Measurements from ENCODE around the gene IRF7. TPM values are rescaled to one million over a fixed set of nuclear protein-coding genes. Genes with fewer than 3 reads are reported as not detected.

Gene IRF7
- total RNA-seq, 1 donor from 2014 or later: 19.5 TPM

- ATAC-seq: no peak
Measured at GRCh38 chr11:620935-621814, 5.4 kb upstream of the IRF7 start.

DNA sequence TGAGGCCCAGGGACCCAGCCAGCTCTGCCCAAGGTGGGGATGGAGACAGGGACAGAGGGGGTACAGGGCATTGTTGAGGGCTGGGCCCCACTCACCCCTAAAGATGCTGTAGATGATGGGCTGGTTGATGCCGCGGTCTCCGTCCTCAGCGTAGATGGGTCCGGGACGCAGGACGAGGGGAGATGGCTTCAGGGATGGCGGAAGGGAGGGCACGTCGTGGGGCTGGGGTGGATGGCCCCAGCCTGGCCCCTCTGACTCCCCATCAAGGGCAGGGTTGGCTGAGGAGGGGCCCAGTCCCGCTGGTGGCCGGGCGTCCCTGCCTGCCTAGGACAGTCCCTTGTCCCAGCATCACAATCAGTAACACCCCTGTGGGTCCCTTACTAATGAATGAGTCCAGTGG lies 4.5 kb upstream of the IRF7 start:
- no peak for ATAC-seq

DNA sequence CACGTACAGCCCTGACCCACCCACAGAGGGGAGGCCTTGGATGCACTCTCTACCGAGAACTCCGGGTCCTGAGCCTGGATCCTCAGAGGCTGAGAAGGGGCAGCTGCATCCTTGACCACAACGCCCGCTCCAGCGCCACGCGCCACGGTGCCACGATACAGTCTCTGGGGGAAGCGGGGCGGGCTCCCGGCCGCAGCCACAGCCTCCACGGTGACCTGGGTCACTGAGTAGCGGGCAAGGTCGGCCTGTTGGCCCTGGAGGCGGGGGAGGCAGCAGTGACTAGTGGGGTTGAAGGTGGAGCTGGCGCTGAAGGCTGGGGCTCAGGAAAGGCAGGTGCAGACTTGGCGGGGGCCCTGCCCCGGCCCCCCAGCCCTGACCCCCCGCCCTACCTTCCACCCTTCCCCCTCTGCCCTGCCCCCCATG lies 3.9 kb upstream of the IRF7 start:
- ATAC-seq: no peak

- ATAC-seq: no peak
Measured at GRCh38 chr11:618856-619627, 3.3 kb upstream of the IRF7 start.

DNA sequence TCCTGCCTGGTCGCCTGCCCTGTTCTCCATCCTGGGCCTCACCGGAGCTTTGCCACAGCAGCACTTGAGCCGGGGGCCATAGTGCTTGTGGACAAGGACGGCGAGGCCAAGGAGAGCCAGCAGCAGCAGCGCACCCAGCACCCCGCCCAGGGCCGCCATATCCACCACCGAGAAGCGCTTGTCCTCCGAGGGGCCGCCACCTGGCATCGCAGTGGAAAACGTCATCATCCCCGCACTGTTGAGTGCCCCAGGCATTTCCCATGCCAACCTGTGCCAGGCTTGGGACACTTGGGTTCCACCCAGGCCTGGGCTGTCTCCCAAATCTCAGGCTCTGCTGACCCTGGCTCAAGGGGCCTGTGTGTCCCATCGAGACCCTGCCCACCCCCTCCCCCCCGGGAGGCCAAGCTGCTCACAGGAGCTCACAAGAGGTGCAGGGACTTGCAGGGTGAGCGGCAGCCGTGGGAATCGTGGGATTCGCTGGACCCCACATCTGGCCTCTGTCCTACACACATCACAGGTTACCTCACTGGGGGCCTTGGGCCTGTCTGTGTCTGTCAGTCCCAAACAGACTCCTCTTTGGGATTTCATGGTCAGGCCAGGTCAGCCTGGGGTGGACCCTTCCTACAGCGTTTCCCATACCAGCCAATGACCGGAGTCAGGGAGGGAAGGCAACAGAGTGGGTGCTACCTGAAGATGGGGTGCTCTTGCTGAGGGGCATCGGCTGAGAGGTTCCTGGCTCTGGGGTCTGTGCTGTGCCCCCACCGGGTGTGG lies 2.3 kb upstream of the IRF7 start:
- no peak for ATAC-seq

DNA sequence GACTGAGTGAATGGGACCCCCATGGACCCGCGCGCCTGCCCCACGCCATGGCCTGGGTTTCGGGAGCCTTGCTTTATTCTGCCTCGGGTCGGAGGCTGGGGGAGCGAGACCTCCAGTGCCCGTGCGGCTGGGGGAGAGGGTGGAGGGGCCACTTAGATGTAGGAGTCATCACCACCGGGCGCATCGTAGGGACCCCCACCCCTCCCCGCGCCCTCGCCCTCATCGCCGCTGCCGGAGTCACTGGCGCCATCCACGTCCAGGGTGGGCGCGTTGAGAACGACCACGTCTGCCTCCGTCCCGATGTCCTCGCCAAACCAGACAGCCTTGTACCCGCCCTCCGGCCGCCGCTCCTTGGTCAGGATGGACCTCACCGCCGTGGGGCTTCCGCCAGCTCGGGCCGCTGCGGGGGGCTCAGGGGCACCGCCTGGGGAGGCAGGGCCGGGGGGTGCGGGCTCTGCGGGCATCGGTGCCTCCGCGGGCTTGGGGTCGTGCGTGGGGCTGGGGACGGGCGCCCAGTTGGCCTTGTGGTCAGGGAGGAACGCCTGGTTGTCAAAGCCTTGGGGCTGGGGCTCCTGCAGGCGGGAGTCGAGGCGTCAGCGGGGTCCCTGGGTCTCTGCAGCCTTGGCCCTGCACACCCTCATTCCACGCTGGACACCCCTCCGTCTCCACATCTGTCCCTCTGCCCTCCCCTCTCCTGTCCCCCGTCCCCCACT lies 1.6 kb upstream of the IRF7 start:
- ATAC-seq: no peak

DNA sequence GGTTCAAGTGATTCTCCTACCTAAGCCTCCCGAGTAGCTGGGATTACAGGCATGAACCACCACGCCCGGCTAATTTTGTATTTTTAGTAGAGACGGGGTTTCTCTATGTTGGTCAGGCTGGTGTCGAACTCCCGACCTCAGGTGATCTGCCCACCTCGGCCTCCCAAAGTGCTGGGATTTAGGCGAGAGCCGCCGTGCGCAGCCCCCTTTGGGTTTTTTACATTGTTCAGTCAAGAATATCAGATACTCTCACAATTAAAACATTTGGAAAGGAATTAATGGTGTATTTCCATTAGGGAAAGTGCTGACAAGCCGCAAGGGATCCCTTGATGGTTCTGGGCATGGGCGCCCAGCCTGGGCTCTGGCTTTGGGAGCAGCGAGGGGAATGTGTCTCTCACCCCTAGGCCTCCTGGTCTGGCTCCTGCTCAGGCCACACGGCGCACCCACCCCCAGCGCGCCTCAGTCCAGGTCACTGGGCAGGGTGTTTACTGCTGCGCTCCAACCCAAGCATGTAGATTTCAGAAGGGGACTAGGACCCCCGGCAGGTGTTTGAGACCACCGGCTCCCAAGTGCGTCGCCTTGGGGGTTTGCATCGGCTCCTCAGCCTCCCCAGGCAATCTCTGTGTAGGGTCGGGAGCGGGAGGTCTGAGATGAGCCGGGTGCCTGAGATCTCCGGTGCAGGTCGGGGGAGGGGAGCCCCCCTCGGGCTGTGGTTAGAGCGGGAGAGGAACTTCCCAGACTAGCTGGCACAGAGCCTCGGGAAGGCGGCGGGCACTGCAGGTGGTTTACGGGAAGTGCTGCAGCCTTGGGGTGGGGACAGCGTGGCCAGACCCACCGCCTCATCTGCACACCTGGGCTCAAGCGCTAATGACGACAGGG lies 809 bp upstream of the IRF7 start:
- ATAC-seq: no peak

DNA sequence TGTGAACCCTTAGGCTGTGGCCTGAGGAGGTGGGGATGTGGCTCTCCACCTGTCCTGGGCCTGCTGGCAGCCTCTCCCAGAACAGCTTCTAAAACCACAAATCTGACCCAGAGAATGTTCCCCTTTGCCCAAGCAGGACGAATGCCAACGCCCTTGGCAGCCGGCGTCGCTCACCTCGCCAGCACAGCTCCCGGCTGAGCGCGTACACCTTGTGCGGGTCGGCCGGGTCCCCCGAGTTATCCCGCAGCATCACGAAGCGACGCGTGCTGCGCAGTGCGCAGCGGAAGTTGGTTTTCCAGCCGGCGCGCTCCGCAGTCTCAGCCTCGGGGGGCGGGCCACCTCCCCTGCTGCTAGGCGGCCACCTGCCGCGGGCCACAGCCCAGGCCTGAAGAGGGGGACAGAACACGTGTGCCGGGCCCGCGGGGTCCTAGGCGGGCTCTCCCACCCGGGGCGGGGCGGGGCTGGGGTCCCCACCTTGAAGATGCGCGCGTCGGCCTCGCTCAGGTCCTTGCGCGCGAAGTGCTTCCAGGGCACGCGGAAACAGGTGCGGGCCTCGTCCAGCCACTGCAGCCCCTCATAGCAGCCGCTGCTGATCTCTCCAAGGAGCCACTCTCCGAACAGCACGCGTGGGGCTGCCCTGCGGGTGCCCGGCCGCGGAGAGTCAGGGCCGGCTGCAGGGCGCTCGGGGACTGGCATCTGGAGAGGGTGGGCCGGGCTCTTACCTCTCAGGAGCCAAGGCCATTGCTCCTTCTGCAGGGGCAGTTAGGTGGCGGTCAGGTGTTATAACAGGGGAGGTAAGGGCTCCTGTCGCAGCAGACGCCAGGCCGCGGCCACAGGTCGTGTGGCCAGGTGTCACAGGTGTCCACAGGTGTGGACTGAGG lies 887 bp downstream of the IRF7 start:
- ATAC-seq: peak; percentile 1

- ATAC-seq: no peak
Measured at GRCh38 chr11:614021-614622, 1.6 kb downstream of the IRF7 start.

DNA sequence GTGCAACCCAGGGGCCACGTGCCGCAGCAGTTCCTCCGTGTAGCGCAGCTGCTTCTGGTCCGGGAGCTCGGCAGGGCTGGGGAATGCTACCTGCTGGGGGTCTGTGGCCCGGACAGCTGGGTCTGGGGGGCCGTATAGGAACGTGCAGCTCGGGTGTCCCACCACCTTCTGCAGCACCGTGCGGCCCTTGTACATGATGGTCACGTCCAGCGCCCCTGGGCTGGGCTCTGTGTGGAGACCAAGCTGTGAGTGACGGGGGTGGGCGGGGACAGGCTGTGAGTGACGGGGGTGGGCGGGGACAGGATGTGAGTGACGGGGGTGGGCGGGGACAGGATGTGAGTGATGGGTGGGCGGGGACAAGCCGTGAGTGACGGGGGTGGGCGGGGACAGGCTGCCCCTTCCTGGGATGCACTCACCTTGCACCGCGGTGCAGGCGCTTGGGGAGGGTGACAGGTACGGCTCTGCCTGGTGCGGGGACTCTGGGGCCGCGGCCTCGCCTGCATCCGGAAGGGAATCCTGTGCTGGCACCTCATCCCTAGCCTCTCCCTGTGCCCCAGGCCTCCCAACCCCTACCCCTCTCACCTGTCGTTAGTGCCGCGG lies 2.3 kb downstream of the IRF7 start:
- peak; percentile 66 for ATAC-seq

DNA sequence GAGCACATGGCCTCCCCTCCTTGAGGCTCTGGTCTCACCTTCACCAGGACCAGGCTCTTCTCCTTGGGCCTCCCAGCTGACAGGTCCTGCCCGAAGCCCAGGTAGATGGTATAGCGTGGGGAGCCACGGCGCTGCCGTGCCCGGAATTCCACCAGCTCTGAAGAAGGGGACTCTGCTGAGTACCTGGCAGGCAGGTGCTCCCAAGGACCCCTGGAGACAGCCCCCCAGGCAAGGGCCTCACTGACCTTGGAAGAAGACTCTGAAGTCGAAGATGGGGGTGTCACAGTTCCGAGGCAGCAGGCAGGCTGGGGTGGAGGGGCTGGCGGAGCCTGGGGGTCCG lies 2.8 kb downstream of the IRF7 start:
- ATAC-seq: no peak

GRCh38 chr11:612201-612960 lies 3.4 kb downstream of the IRF7 start:
- peak; percentile 9 for ATAC-seq

DNA sequence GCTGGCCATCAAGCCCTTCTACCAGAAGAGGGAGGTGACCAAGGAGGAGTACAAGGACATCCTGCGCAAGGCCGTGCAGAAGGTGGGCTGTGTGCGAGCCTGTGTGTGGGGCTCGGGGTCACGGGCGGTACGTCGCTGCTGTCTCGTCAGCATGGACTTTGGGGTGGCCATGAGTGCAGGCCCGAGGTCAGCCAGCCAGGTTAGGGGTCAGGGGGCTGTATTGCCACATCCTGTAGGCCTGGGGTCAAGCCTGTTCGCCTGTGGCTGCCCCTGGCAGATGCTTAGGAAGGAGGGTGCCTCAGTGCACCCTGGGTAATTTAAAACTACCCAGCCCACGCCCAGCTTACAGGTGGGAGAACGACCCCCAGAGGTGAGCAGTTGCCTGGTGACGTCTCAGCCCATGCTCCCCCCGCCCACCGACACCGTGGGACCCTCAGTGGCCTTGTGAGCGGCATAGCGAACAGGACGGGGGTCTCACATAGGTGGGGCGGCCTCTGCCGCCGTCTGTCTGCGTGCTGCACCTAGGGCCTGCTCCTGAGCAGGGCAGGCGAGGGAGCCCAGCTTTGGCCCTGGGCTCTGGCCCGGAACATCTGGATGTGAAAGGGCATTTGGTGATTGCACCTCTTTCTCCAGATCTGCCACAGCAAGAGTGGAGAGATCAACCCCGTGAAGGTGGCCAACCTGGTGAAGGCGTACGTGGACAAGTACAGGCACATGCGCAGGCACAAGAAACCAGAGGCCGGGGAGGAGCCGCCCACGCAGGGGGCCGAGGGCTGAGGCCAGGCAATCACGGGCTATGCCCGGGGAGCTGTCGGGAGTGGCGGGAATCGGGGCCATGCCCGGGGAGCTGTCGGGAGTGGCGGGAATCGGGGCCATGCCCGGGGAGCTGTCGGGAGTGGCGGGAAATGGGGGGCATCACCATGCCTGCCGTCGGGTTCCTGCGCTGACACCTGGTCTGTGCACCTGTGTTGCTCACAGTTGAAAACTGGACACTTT lies 4.5 kb downstream of the IRF7 start:
- no peak for ATAC-seq

- no peak for ATAC-seq
Measured at GRCh38 chr11:610146-610801, 5.5 kb downstream of the IRF7 start.

- ATAC-seq: no peak
Measured at GRCh38 chr11:609341-609811, 6.4 kb downstream of the IRF7 start.

DNA sequence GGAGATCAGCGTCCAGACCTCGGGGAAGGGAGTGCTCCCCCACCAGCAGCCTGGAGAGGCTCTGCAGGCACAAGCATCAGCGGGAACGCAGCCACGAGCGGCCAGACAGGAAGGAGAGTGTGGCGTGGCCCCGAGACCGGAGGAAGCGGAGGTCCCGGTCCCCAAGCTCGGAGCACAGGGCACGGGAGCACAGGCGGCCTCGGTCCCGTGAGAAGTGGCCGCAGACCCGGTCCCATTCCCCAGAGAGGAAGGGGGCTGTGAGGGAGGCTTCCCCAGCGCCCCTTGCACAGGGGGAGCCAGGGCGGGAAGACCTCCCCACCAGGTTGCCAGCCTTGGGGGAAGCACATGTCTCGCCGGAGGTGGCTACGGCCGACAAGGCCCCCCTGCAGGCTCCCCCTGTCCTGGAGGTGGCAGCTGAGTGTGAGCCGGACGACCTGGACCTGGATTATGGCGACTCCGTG lies 6.9 kb downstream of the IRF7 start:
- ATAC-seq: no peak

Measured in esophagus mucosa (tissue), 1 donor.